ENCODE measurements around the gene BRMS1.
"Not testable (repeated sequence)": the region's sequence is repeated elsewhere in the genome, so short reads cannot be mapped to it uniquely, and the experiment has no call there.

Gene BRMS1

DNA sequence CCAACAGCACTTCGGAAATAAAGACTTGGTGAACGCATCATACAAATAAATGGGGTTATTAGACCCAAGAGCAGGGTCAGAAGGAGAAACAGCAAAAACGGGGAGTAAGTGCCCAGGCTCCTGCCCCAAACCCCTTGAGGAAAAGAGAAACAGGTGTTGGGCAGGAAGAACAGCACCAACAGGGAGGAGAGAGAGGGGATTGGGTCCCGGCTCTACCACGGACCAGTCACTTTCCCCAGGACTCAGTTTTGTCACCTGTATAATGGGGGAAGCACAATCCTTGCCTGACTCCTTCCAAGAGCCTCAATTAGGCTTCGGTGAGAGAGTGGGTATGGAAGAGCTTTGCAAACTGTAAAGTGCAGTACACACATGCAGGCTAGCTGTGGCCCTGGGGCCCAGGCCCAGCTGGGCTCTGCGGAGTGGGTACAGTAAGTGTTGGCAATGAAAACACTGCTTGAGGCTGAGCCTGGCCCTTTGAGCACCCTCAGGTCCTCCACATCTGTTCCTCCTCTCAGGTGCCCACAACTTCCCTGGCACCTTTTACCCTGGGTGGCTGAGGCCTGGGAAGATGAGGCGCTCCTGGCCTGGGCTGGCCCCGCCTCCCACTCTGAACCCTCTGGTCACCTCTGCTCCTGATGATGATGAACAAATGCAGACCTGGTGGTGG, 17.7 kb upstream of the BRMS1 start:
- no peak for DNase-seq

DNA sequence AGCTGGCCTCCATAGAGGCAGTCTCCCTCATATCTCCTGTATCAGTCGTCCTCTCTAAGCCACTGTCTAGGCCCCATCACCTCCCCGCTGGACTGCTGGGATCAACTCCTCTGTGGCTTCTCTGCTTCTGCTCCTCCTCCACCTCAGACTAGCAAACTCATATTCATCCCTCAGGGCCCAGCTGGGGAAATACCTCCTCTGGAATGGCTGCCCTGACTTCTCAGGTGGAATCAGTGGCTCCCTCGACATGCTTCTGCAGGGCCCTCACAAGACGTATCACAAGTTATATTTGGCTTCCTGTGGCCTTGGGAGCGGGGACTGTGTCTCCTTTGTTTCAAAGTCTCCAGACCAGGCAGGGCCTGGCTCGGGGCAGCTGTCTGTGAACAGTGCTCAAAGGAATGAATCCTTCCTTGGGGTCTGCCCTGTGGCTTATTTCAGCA, 16.6 kb upstream of the BRMS1 start:
- DNase-seq, result no peak

- no peak for DNase-seq
Measured at GRCh38 chr11:66360406-66361073, 15.6 kb upstream of the BRMS1 start.

- no peak for DNase-seq
Measured at GRCh38 chr11:66359662-66360087, 14.8 kb upstream of the BRMS1 start.

- not testable (repeated sequence) for DNase-seq
Measured at GRCh38 chr11:66350560-66351235, 5.8 kb upstream of the BRMS1 start.

DNA sequence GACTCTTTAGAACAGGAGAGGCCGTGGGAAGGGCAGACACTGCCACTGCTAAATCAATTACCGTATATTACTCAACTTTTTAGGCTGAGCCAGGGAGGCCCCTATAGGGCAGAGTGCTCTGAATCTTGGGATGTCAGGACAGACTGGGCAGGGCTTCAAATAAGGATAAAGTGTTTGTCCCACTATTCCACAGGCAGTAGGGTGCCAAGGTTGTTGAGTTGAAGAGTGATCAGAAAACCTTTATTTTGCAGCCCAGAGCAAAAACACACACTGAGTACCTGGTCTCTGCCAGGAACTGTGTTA, 4.1 kb upstream of the BRMS1 start:
- DNase-seq, result no peak

DNA sequence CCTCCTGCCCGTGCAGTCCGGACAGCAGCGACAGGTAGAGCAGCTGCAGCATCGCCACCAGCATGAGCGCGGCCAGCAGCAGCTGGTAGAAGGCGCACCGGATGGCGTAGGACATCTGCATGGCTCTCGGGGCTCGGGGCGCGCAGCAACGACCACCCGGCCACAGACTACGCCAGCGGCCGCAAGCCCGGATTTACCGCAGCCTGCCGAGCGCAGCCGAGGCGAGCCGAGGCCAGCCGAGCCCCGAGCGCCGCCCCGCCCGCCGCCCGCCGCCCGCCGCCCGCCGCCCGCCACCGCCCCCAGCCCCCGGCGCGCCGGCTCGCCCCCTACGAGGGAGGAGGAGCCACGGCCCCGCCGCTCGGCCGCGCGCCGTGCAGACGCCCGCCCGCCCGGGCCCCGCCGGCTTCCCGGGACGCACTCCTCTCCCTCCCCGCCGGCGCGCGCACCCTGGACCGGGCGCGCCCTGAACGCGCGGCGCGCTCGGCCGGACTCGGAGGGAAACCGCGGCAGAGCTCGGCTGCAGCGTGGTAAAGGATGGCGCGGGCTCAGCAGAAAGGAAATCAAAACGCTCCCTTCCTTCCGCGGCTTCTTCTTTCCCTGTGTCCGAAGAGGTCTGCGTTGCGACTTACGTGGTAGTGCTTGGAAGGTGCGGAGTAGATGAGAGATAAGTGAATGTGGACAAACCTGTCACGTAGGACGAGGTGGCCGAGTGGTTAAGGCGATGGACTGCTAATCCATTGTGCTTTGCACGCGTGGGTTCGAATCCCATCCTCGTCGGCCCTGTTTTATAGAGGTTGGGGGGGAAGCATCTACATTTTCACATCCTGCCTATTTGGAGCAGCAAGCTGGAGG, 2.7 kb upstream of the BRMS1 start, which contains the start of gene B4GAT1:
Gene B4GAT1 (minus strand): TSS at position 205 of the 852 bp plus-strand sequence. CDS start 84 bp downstream, at position 121.
- peak; percentile 92 to 96 for DNase-seq

GRCh38 chr11:66346476-66347424, 1.8 kb upstream of the BRMS1 start:
- DNase-seq, result peak in 1 of 2 experiments; percentile 70

- no peak for DNase-seq
Measured at GRCh38 chr11:66345316-66345649, 379 bp upstream of the BRMS1 start.

- no peak for DNase-seq
Measured at GRCh38 chr11:66343176-66343575, 1.7 kb downstream of the BRMS1 start.

GRCh38 chr11:66341502-66342126, 3.3 kb downstream of the BRMS1 start:
- no peak for DNase-seq

DNA sequence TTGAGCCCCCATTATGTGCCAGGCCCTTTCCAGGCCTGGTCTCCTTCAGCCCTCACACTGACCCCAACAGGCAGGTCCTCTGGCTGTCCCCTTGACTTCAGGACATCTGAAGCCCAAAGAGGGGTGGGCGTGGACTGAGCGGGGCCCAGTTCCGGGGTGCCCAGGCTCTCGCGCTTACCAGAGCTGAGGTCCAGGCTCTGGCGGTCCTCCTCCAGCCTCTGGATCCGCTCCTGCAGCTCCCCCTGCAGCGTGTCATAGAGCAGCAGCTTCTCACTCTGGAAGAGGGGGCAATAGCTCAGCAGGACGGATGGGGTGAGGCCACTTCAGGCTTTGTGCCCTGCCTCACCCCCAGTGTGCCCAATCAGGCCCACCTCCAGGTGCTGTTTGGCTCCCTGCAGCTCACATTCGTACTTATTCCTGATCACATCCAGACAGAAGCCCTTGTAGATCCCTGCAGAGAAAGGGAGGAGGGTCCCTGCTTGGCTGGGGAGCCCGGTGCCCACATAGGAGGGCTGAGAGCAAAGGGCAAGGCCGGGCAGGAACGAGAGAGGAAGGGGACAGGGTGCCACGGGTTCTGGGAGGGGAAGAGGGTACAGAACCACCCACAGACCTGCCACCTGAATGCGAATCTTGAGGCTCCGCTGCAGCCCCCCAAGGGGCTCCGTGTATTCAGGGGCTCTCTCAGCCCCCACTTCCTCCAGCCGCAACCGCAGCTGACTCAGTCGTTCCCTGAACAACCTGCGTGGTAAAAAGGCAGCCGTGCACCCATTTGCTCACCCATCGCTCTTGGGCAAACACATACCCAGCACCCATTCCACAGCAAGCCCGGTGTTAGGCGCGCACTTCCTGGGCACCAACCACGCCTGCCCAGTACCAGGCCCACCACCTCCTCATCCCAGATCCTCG, 4.1 kb downstream of the BRMS1 start:
- DNase-seq, result no peak

GRCh38 chr11:66339686-66340483, 5.0 kb downstream of the BRMS1 start:
- no peak for DNase-seq

GRCh38 chr11:66339162-66339675, 5.7 kb downstream of the BRMS1 start:
- DNase-seq, result no peak

DNA sequence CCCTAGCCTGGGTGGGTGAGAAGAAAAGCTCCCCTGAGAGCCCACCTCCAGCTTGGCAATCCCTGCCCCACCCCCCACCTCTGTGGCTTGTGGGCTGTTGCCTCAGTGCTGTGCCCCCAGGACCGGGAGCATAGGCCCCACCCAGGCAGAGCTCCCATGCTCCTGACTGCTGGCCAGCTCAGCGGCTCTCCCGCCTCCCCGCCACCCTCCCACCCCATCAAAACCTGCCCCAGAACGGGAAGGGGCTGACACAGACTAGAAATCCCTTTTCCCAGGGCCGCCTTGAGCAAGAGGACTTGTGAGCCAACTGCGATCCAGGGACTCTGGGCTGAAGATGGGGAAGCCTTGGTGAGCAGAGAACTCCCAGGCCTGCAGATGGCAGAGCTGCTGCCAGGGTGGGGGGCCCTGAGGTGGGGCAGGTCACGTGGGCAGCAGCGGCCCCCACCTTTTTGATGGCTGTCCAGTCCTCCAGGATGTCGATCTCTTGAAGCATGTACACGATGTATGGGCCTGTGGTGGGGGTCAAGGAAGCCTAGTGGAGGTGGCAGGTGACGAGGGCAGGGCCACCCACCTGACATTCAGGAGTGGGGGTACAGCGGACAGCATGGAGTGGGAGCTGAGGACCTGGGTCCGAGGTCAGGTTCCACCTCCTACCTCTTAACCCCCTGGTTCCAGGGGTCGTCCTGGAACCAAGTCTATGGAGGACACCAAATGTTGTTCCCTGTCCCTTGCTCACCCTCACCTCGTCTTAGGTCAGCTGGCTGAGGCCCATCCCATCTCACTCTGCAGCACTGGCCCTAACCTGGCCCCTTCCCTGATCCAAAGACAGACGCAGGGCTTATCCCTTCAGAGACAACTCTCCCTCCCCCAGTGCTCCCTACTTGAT, 6.4 kb downstream of the BRMS1 start:
- DNase-seq, result no peak

DNA sequence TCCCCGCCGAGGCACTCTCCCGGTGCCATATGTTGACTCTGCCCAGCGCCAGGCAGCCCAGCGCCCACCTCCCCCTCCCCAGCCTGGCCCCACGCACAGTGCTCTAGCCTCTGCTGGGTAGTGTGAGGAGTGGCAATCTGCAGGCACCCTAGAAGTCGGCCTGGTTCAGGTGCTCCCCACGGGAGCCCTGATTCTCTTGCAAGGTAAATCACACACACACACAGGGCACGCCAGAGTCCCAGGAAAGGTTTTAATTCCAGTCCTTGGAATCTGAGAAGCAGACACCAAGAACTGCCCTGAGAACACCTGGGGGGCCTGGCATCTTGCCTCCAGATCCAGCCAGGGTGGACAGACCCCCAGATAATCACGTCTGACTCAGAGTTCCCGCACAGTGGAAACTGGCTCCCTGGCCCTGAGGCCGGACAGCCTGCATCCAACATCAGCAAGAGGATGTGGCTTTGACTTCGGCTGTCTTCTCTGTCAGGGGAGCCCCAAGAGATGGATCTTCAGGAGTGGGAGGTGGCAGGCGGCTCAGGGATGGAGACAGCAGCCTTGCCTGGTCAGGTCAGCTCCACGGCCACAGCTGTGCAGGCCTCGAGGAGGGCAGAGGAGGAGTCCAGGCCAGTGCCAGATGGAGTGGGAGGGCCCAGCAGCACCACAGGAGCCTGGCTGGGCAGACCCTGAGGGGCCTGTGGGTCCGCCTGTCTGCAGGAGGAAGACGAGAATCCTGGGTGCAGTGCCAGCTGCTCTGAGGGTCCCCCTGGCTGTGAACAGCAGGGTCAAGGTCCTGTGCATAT, 7.6 kb downstream of the BRMS1 start:
- DNase-seq, result no peak

All from NCI-H526 (cell line).